ENCODE data around the gene IRF9.

DNA sequence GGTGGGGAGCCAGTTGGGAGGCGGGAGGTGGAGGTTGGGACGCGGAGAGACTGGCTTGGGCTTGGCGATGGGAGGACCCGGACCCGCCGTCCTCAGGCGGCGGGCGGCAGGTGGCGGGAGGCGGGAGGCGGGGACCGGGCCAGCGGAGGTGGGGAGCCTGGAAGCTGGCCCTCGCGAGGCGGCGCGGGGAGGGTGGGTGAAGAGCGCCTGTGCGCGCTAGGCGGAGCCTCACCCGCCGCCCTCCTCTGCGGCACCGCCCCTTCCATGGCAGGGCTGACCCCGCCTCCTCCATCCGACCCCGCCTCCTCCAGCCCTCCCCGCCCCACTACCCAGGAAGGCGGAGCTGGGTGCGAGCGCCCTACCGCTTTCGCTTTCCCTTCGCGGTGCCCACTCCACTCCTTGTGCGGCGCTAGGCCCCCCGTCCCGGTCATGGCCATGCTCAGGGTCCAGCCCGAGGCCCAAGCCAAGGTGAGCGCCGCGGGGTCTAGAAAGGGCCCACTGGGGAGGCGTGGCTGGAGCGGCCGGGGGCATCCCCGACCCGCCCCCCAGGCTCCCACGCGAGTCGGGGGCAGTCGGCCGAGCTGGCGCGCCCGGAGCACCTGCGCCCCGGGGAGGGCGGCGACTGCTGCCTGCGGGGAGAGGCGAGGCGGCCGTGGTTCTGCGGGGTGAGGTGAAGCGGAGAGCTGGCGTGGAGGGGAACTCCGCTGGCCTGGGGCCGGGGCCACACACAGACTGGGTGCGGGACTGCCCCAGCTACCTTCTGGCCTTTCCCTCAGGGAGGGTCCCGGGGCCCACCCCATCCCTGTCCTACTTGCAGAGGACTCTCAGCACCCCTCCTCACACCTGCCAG, 25.0 kb upstream of the IRF9 start, which contains the start of gene PSME1:
- TF ChIP-seq CTCF (IDR thresholded peaks at IDR 0.05) (peak in 3 of 12 donors; percentile 21 to 26 (median 22)), POLR2A (IDR thresholded peaks at IDR 0.05) (peak in 1 of 2 donors; percentile 79)
